ENCODE measurements around the gene TPMT.

TPMT gene

GRCh38 chr6:18107061-18107460 lies 47.8 kb downstream of the TPMT start:
- DNase-seq, result no peak

- DNase-seq, result no peak
Measured at GRCh38 chr6:18102783-18103509, 51.9 kb downstream of the TPMT start.

GRCh38 chr6:18101873-18102272 lies 53.0 kb downstream of the TPMT start:
- no peak for DNase-seq

- no peak for DNase-seq
Measured at GRCh38 chr6:18101271-18101670, 53.6 kb downstream of the TPMT start.

GRCh38 chr6:18100296-18100695 lies 54.6 kb downstream of the TPMT start:
- DNase-seq, result no peak

- no peak for DNase-seq
Measured at GRCh38 chr6:18099511-18099910, 55.4 kb downstream of the TPMT start.

- DNase-seq, result no peak
Measured at GRCh38 chr6:18096423-18096822, 58.5 kb downstream of the TPMT start.

- DNase-seq, result no peak
Measured at GRCh38 chr6:18091382-18091781, 63.5 kb downstream of the TPMT start.

- DNase-seq, result no peak
Measured at GRCh38 chr6:18090349-18090786, 64.5 kb downstream of the TPMT start.

GRCh38 chr6:18088419-18089296 lies 66.2 kb downstream of the TPMT start:
- DNase-seq, result no peak

- DNase-seq, result no peak
Measured at GRCh38 chr6:18087396-18088165, 67.3 kb downstream of the TPMT start.

- DNase-seq, result no peak
Measured at GRCh38 chr6:18081025-18081668, 73.7 kb downstream of the TPMT start.

GRCh38 chr6:18080544-18080943 lies 74.3 kb downstream of the TPMT start:
- DNase-seq, result no peak

GRCh38 chr6:18078866-18079265 lies 76.0 kb downstream of the TPMT start:
- no peak for DNase-seq
